Gastrocnemius medialis (tissue), 4 donors: ENCODE measurements around the gene MEPE. TPM values are rescaled to one million over a fixed set of nuclear protein-coding genes. Genes with fewer than 3 reads are reported as not detected.

ENCODE experiments used
- ATAC-seq, 2 donors: fragments of 150-250 bp; one replicate each; pipeline ENCODE4 v1.9.1; 2016
- DNase-seq, 2 donors: peaks; one replicate each; pipeline ENCODE4 v3.0.0-alpha.2; 2019
- H3K27ac ChIP-seq, 4 donors: fragments of 200-600 bp; sonication (generic); 1 replicate in 1 of 4; 2 replicates in 3 of 4; pipeline ENCODE4 v1.5.1; 2016 to 2018; ENCODE audit warnings: mild to moderate bottlenecking in 2 of 4, moderate library complexity in 1 of 4
- H3K27me3 ChIP-seq, 3 donors: fragments of 200-600 bp; sonication (generic) in 2 of 3; 1 replicate in 1 of 3; 2 replicates in 2 of 3; pipeline versions ENCODE4 v1.5.1 to v1.6.0; 2016 to 2019; ENCODE audit warnings: mild to moderate bottlenecking in 1 of 3, moderate library complexity in 1 of 3
- H3K36me3 ChIP-seq, 2 donors: fragments of 200-600 bp; sonication (generic) in 1 of 2; one replicate each; pipeline ENCODE4 v1.5.1; 2017 to 2018
- H3K4me1 ChIP-seq, 2 donors: fragments of 200-600 bp; sonication (generic) in 1 of 2; one replicate each; pipeline ENCODE4 v1.5.1; 2016 to 2017; ENCODE audit warnings: mild to moderate bottlenecking in 2 of 2
- H3K4me3 ChIP-seq, 4 donors: fragments of 200-600 bp; sonication (generic) in 3 of 4; 1 replicate in 1 of 4; 2 replicates in 3 of 4; pipeline ENCODE4 v1.5.1; 2016 to 2019; ENCODE audit warnings: mild to moderate bottlenecking in 2 of 4
- H3K9me3 ChIP-seq, 3 donors: fragments of 200-600 bp; sonication (generic) in 2 of 3; 1 replicate in 1 of 3; 2 replicates in 2 of 3; pipeline ENCODE4 v1.5.1; 2016 to 2019
- CTCF ChIP-seq, 5 experiments: fragments of 450-650 bp in 3 of 5; fragments of 200-600 bp in 2 of 5; sonication (generic) in 2 of 5; IDR thresholded peaks in 4 of 5; conservative IDR thresholded peaks in 1 of 5; 1 replicate in 4 of 5; 2 replicates in 1 of 5; pipeline ENCODE4 v1.5.1; 2016 to 2019; ENCODE audit warnings: antibody characterized with exemption in 5 of 5, mild to moderate bottlenecking in 3 of 5, moderate library complexity in 3 of 5
- POLR2A ChIP-seq, 2 donors: fragments of 450-650 bp; IDR thresholded peaks; one replicate each; pipeline ENCODE4 v1.6.1; 2017; ENCODE audit warnings: antibody characterized with exemption in 2 of 2, mild to moderate bottlenecking in 2 of 2, moderate library complexity in 2 of 2
- in situ Hi-C, 4 donors: fragments of 200-750 bp; cut with MboI; loops; one replicate each; pipeline versions ENCODE4 v1.15.0 to v1.8.0; 2017; ENCODE audit warnings: low sequenced_read_pairs in 4 of 4
- intact Hi-C: fragments of 100-400 bp; cut with DNase I; formaldehyde crosslinking; loops from one replicate; pipeline ENCODE4 v1.15.1; 2023; ENCODE audit warnings: low total_unique reads
- total RNA-seq, 4 donors: library from RNA; depleted of rRNA; stranded (reverse); fragments of >200 nt; gene quantifications; one replicate each; pipeline versions ENCODE4 v1.1.0 to v1.2.3, GENCODE V29; 2016

The MEPE gene
- total RNA-seq, 4 donors from 2014 or later, result not detected

DNA sequence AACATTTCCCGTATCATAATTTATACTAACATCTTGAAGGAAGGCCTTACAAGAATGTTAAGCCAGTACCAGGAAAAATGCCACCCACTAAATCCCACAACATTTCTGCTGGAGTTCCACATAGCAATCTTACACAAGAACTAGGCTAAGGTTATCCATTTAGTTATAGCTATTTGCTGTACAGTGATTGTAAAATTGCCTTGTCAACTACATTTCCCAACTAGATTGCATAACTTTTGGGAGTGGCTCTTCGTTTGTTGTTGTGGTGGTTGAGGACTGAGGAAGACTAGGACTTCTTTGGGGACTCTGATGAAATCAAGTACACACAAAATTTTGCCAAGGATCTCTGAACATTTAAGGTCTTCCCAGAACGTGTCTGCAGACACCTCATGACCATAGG lies 25.4 kb upstream of the MEPE start:
- intact Hi-C loops, result no loop called here
- H3K4me1 ChIP-seq, result no peaks in the 10 kb centered on the region
- no peak overlapping the region for H3K4me3 ChIP-seq
- DNase-seq (no peak), ATAC-seq (peak; percentile 54 to 69)
- no peaks in the 10 kb centered on the region for H3K9me3 ChIP-seq
- H3K36me3 ChIP-seq, result no peaks in the 10 kb centered on the region
- in situ Hi-C loops, result no loop called here
- TF ChIP-seq CTCF (IDR thresholded peaks at IDR 0.05 in 4 of 5, conservative IDR thresholded peaks at IDR 0.05 in 1 of 5) (no peak), POLR2A (IDR thresholded peaks at IDR 0.05) (no peak)
- no peaks in the 10 kb centered on the region for H3K27me3 ChIP-seq
- no peak overlapping the region for H3K27ac ChIP-seq

GRCh38 chr4:87811977-87812376 lies 20.8 kb upstream of the MEPE start:
- intact Hi-C loops (no loop called here), in situ Hi-C loops (no loop called here)
- H3K4me1 ChIP-seq, result no peaks in the 10 kb centered on the region
- DNase-seq (no peak), ATAC-seq (no peak)
- TF ChIP-seq POLR2A (IDR thresholded peaks at IDR 0.05) (no peak), CTCF (IDR thresholded peaks at IDR 0.05 in 4 of 5, conservative IDR thresholded peaks at IDR 0.05 in 1 of 5) (no peak)
- H3K36me3 ChIP-seq, result no peaks in the 10 kb centered on the region
- no peak overlapping the region for H3K27ac ChIP-seq
- no peak overlapping the region for H3K4me3 ChIP-seq
- no peaks in the 10 kb centered on the region for H3K27me3 ChIP-seq
- no peaks in the 10 kb centered on the region for H3K9me3 ChIP-seq

DNA sequence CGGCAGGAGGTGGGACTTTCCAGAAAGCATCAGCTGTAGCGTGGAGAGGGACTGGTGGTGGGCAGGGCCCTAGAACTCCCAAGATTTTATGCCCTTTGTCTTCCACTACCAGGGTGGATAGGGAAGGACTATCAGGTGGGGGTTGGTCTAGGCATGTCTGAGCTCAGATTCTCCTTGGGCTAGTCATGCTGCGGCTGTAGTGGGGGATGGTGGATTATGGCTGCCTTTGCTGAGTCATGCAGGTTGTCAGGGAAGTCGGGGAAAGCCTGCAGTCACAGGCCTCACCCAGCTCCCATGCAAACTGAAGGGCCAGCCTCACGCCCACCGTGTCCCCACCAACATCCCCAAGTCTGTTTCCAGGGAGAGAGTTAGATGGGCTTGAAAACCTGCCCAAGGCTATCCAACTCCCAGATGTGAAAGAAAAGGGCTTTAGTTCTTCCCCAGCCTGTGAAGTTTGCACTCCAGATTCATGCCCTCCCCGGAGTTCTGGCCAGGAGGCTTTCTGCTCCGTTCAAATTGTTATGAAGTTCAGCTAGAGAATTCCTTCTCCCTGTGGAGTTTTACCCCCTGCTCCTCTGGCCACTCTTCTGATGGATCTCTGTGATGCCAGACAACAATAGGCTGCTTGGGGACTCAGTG lies 13.4 kb upstream of the MEPE start:
- Histone ChIP-seq H3K36me3 (no peaks in the 10 kb centered on the region), H3K4me1 (no peaks in the 10 kb centered on the region), H3K4me3 (no peak overlapping the region), H3K27ac (no peak overlapping the region), H3K9me3 (no peaks in the 10 kb centered on the region), H3K27me3 (no peaks in the 10 kb centered on the region)
- ATAC-seq, result no peak
- intact Hi-C loops (no loop called here), in situ Hi-C loops (no loop called here)
- no peak for TF ChIP-seq CTCF (IDR thresholded peaks at IDR 0.05 in 4 of 5, conservative IDR thresholded peaks at IDR 0.05 in 1 of 5)
- TF ChIP-seq POLR2A (IDR thresholded peaks at IDR 0.05), result no peak
- DNase-seq, result no peak

GRCh38 chr4:87823200-87823599 lies 9.6 kb upstream of the MEPE start:
- intact Hi-C loops, result no loop called here
- Histone ChIP-seq H3K4me1 (no peaks in the 10 kb centered on the region), H3K27ac (no peak overlapping the region), H3K4me3 (no peak overlapping the region), H3K36me3 (no peaks in the 10 kb centered on the region), H3K27me3 (no peaks in the 10 kb centered on the region), H3K9me3 (no peaks in the 10 kb centered on the region)
- no peak for TF ChIP-seq POLR2A (IDR thresholded peaks at IDR 0.05)
- TF ChIP-seq CTCF (IDR thresholded peaks at IDR 0.05 in 4 of 5, conservative IDR thresholded peaks at IDR 0.05 in 1 of 5), result no peak
- ATAC-seq (no peak), DNase-seq (no peak)
- in situ Hi-C loops, result no loop called here

GRCh38 chr4:87823724-87824123 lies 9.0 kb upstream of the MEPE start:
- TF ChIP-seq POLR2A (IDR thresholded peaks at IDR 0.05), result no peak
- no peak for TF ChIP-seq CTCF (IDR thresholded peaks at IDR 0.05 in 4 of 5, conservative IDR thresholded peaks at IDR 0.05 in 1 of 5)
- in situ Hi-C loops (no loop called here), intact Hi-C loops (no loop called here)
- no peaks in the 10 kb centered on the region for H3K4me1 ChIP-seq
- H3K27ac ChIP-seq, result no peak overlapping the region
- no peaks in the 10 kb centered on the region for H3K27me3 ChIP-seq
- H3K36me3 ChIP-seq, result no peaks in the 10 kb centered on the region
- no peak for DNase-seq
- no peaks in the 10 kb centered on the region for H3K9me3 ChIP-seq
- ATAC-seq, result no peak
- no peak overlapping the region for H3K4me3 ChIP-seq
